HG03066 (cell line): ENCODE data around the gene TEAD1.

Experiments
- ATAC-seq: cut with Tn5 transposase; IDR thresholded peaks from one replicate; pipeline ENCODE4 v1.9.1; 2021; ENCODE audit warnings: low read depth; ENCODE audit not compliant: unreplicated experiment

TEAD1 gene

GRCh38 chr11:12918667-12919066, 244.4 kb downstream of the TEAD1 start:
- no peak for ATAC-seq

GRCh38 chr11:12922418-12922817, 248.2 kb downstream of the TEAD1 start:
- ATAC-seq, result no peak

DNA sequence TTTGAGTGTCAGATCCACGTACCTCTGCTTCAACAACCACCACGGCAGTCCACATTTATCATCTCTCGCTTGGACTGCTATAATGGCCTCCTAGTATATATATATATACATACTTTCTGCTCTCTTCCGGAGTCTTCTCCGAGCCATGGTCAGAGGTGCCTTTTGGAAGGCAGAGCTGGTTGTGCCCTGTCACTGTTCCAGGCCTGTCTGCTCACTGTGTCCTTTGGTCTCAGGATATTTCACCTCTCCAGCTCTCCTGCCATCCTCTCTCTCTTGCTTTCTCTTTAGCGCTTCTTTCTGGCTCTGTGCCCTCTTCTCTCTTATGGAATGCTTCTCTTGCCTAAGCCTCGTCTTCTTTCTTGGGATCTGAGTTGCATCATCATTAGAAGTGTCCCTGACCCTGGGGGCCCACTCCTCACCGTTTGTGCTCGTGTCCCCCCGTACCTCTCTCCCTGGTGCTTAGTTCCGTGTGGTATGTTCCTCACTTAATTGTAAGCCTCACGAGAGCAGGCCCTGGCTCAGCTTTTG, 248.8 kb downstream of the TEAD1 start:
- ATAC-seq, result no peak

GRCh38 chr11:12924650-12925049, 250.4 kb downstream of the TEAD1 start:
- no peak for ATAC-seq

- no peak for ATAC-seq
These were observed 251.3 kb downstream of the TEAD1 start for GRCh38 chr11:12925520-12925919.

DNA sequence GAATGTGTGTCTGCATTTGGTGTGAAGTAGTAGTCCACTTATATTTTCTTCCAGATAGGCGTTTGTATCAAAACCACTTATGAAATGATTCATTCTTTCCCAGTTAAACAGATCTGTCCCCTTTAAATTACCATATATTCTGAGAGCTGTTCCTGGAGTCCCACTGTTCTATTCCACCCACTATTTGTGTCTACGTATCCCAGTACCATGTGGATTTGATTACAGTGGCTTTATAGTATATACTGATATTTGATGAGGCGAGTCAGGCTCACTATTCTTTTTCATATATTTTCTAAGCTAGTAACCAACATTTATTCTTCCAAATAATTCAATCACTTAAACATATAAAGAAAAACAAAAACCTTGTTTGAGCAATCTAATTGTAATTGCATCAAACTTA, 253.0 kb downstream of the TEAD1 start:
- ATAC-seq, result no peak

- no peak for ATAC-seq
These were observed 253.7 kb downstream of the TEAD1 start for GRCh38 chr11:12927886-12928285.

DNA sequence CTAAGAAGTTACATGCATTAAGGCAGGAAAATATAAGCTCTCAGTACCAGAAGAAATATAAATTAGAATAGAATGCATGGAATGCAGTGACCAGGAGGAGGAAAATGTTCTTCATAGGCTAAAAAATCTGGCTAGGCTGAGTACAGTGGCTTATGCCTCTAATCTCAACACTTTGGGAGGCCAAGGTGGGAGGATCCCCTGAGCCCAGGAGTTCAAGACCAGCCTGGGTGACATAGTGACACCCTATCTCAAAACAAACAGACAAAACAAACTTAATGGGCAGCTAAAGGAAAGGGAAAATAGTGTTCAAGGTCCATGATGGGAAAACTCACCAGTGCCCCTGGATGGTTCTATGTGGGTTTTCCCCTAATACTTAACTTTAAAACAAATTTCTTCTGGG, 256.6 kb downstream of the TEAD1 start:
- ATAC-seq, result no peak

GRCh38 chr11:12932485-12932884, 258.3 kb downstream of the TEAD1 start:
- no peak for ATAC-seq

DNA sequence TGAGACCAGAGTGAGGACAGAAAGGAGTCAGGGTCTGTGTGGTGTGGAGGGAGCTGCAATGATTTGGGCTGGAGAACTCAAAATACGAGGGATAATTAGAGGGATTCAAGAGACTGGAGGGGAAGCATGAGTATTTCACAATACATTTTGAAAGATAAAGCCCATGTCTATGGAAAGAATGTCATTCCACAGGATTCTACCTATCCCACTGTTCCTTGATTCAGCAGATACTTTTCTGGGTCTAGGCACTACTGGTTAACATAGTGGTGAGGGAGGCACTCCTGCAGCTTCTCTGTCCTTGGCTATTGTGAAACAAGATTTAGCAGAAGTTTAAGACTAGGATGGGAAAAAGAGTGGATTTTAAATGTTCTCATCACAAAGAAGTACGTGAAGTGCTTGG, 262.0 kb downstream of the TEAD1 start:
- no peak for ATAC-seq

DNA sequence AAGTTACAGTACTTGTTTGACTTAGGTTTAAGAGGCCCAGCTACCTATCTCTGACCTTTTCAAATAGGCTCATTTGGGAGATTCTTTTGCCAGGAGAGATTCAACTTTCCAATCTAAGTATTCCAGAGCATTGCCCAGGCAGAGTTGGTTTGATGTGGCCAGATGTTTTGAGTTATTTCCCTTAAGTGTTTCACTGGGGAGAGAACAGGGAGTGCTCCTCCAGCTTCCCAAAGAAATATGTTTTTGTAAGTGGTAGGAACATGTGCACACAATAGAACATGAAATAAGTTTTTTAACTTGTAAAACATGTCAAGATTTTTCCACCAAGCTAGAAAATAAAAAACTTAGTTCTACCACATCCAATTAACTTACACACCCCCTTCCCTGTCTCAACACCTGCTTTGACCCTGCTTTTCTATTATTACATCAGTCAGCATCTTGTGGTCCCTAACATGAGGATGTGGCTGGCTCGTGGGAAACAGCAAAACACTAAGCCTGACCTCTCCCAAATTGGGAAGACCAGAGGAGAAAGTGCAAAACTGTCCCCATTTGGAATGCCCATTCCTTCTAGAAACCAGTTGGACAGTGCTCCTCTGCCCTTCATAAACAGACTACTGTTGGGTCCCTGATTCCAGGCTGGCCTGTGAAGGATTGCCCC, 264.5 kb downstream of the TEAD1 start:
- ATAC-seq, result no peak

- ATAC-seq, result no peak
These were observed 267.4 kb downstream of the TEAD1 start for GRCh38 chr11:12941671-12942070.

DNA sequence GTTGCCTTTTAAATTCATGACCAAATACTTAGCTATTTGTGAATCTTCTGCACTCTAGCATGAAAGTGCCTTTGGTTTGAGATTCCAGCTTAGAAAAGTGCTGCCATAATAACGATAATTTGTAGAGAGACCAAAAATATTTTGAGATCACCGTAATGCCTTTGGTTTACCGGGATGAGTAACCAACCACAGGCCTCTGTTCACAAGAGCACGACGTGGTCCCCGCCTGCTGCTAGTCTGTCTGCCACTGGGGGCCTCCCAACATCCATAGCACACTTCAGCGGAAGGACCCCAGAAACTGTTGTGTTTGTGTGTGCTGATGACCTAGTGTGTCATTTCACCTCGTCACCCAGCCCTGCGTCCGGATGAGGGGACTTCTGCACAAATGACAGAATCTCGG, 267.9 kb downstream of the TEAD1 start:
- ATAC-seq, result no peak

GRCh38 chr11:12943311-12943710, 269.1 kb downstream of the TEAD1 start:
- no peak for ATAC-seq

DNA sequence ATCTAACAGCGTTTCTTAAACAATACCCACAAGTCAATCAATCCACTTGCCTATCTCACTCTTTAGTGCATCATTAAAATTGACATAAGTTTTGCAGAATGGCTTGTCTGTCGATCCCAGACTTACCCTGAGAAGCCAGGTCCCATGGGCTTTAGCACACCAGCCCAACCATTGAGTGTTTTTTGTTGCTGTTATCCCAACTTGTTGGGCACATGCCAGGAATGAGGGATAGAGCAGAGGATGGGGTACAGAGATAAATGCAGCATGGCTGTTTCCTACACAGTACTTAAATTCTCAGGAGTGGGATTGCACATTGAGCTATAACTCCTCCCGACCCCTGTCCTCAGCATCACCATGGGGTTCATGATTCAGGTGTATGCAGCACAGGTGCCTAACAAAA, 270.7 kb downstream of the TEAD1 start:
- ATAC-seq, result no peak

GRCh38 chr11:12949453-12949852, 275.2 kb downstream of the TEAD1 start:
- no peak for ATAC-seq

GRCh38 chr11:12950670-12951069, 276.4 kb downstream of the TEAD1 start:
- ATAC-seq, result no peak

DNA sequence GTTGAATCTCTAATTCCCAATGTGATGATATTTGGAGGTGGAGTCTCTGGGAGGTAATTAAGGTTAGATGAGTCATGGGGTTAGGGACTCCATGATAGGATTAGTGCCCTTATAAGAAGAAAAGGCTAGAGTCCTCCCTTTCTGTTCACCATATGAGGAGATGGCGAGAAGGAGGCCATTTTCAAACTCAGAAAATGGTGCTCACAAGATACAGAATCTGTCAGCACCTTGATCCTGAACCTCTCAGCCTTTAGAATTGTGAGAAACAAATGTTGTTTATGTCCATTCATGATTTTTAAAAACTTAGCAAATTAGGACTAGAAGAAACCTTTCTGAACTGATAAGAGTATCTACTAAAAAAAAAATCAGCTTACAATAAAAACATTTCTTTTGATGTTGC, 277.2 kb downstream of the TEAD1 start:
- ATAC-seq, result no peak

DNA sequence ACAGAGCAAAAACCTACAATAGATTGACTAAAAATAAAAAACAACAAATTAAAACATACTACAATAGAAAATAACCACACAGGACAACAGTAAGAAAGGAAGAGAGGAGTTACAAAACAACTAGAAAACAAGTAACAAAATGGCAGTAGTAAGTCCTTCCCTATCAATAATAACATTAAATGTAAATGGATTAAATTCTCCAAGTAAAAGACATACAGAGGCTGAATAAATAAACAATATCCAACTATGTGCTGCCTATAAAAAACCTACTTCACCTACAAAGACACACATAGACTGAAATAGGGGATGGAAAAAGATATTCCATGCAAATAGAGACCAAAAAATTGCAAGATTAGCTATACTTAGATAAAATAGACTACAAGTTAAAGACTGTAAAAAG, 277.9 kb downstream of the TEAD1 start:
- ATAC-seq, result no peak

DNA sequence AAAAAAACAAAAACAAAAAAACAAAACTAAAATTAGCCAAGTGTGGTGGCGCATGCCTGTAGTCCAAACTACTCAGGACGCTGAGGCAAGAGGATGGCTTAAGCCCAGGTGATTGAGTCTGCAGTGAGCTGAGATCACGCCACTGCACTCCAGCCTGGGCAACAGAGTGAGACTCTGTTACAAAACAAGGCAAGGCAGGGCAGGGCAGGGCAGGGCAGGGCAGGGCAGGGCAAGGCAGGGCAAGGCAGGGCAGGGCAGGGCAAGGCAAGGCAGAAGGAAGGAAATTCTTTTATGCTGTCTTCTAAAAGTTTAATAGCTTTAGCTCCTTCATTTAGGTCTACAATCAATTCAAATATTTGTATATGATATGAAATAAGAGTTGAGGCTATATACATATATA, 284.8 kb downstream of the TEAD1 start:
- no peak for ATAC-seq

- ATAC-seq, result no peak
These were observed 287.4 kb downstream of the TEAD1 start for GRCh38 chr11:12961615-12962014.

DNA sequence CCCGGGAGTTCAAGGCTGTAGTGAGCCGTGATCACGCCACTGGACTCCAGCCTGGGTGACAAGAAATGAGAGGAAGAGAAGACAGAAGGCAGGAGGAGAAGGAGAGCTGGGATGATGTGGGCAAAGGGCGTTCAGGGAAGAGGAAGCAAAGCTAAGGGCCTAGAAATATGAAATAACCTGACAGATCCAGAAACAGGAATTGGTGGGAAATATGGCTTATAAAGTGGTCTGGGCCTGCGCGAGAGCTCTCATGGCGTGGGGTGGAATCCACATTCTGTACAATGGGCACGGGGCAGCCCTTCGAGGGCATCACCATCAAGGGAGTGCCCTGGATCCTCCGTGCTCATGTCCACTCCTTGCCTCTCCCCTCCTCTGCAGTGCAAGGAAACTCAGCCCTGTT, 288.1 kb downstream of the TEAD1 start:
- no peak for ATAC-seq

- ATAC-seq, result no peak
These were observed 288.8 kb downstream of the TEAD1 start for GRCh38 chr11:12963051-12963450.
